Left ventricle myocardium superior (tissue), 1 donor: ENCODE data around the gene NHLH2. TPM values are rescaled to one million over a fixed set of nuclear protein-coding genes. Genes with fewer than 3 reads are reported as not detected.

Source experiments
- ATAC-seq: fragments of 200-7000 bp; cut with Tn5 transposase; one replicate; pipeline ENCODE4 v1.9.1; 2020; ENCODE audit warnings: mild to moderate bottlenecking, moderate library complexity
- DNase-seq: peaks from one replicate; pipeline ENCODE4 v3.0.0-alpha.2; 2020
- intact Hi-C: fragments of 100-400 bp; cut with micrococcal nuclease; formaldehyde crosslinking; loops from one replicate; pipeline ENCODE4 v1.11.0; 2022
- long read RNA-seq: library from polyadenylated mRNA; unstranded; transcript quantifications from one replicate; pipeline ENCODE4 v2.0.0, GENCODE V29; 2021
- total RNA-seq: library from RNA; stranded (reverse); fragmentation: NEBNext Ultra II Directional; extraction: Animal tissue kit (Norgen Biotek cat#: 25700); gene quantifications from one replicate; pipeline ENCODE4 v1.2.1, GENCODE V29; 2021
- donor health status: DM: no; HTN: yes; CAD: no; lungs with severe emphysema.

The NHLH2 gene
- total RNA-seq, result not detected
- long read RNA-seq, result 0 reads

DNA sequence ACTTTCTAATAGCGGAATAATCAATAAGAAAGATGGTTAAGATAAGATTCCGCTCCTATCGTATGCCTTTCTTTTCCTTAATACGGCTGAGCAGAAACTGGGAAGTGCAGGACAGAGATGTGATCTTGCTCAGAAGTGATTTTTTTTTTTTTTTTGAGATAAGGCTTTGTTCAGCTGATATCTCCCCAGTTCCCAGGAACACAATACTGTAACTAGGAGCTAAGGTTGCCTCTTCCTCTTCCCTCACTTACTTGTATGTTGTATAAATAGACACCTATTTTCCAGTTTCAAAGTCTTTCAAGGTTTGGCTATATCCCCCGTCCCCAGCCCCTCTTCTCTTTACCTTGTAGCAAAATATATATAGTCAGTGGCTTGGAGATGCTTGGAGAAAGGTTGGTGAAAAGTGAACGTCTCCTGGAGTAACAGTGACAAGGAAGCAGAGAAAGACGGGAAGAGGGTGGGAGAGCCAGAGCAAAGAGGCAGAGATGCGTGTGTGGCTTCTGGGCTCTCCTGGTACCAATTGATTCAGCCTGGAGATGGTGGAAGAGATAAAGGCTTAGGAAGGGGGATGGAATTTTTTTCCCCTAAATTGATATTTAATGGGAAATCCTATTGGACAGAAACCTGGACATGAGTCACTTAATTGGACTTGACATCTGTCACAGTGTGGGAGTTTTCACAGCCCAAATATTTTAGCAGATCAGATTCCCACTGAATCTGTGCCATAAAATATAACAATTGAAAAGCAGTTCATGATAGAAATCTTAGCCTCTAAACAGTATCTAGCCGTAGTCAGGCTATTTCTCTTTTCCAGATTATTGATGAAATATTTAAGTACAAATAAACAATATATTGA is at the start of gene NHLH2:
Gene NHLH2, minus strand, starts transcription at position 522 of the 856 bp plus-strand sequence. CDS start 2,754 bp downstream, outside the sequence.
- no peak for DNase-seq
- no peak for ATAC-seq
- intact Hi-C loops, result no loop called here

DNA sequence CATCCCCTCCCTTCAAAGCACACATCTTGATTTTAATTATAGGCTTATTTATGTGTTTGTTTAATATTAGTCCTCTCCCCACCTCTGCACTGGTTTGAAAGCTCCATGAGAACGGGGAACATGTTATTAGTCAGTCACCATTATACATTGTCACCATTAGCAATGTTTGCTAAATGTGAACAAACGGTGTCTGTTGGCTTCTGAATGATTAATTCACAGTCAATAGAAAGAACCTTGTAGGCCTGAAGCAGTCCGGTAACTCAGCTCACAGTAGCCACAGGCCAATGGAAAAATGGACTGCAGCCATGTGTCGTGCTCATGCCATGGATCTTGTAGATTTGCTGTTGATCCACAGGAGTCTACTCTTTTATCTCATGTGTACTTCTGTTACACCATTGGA is 49.7 kb upstream of the NHLH2 start:
- ATAC-seq (no peak), DNase-seq (no peak)
- intact Hi-C loops, result no loop called here

DNA sequence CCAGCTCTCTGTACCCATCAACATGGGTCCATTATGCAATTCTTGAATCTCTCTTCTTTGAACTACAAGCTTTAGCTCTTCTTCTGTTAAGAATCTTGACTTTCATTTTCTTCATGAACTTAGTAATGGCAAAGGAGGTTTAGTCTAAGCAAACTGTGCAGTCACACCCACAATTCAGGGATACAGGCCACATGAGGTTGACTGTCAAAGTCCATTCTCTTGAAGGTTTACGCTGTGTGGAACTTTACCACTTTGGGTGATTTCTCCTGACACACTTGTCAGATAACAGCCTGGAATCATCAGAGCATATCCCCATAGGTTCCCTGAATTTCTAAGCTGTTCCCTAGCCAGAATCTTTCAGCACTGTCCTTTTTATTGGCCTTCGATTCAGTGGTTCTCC is 48.0 kb upstream of the NHLH2 start:
- no peak for ATAC-seq
- no peak for DNase-seq
- intact Hi-C loops, result loop anchor here (10.0 kb wide), 1 partner anchor 64 kb away; no protein-coding TSS in a partner anchor

DNA sequence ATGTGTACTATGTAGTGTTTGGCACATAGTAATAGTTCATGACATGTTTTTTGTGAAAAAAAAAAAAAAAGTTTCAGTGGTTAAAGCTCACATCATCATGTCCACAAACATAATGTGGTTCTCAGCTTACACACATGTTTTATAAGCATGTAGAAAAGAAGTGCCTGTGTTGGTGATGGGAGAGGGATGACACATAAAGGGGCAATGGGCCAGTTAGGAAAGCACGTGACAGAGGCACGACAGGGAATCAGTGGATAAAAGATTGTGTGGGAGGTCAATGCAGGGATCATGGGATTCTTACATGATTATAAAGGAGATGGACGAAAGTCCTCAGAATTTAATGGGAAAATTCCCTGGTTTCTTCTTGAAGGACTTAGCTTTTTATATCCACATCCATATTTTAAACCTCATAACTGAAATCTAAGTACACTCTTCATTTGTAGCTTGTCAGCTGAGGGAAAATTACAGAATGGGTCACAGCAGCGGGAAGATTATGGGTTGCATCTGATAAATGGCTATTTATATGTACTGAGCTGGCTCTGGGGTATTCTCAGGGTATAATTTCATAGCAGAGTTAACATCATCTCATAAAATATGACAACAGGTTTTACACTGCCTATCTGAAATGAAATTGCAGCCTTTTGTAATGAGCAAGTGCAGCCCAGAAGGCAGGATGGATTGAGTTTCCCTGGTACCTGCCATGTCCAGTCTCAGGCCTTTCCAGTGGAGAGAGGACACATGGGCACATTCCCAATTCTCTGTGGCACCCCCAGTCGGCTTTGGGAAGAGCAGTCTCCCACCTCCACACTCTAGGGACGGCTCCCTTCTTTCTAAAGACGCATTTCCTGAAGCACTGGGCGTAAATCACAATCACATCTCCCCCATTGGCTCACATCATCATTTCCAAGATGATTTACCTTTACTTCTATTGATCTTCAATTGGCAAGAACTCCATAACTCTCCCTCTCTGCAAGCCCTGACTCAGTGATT is 42.3 kb upstream of the NHLH2 start:
- no peak for ATAC-seq
- no peak for DNase-seq
- intact Hi-C loops, result loop anchor here (10.0 kb wide), 1 partner anchor 58 kb away; no protein-coding TSS in a partner anchor

DNA sequence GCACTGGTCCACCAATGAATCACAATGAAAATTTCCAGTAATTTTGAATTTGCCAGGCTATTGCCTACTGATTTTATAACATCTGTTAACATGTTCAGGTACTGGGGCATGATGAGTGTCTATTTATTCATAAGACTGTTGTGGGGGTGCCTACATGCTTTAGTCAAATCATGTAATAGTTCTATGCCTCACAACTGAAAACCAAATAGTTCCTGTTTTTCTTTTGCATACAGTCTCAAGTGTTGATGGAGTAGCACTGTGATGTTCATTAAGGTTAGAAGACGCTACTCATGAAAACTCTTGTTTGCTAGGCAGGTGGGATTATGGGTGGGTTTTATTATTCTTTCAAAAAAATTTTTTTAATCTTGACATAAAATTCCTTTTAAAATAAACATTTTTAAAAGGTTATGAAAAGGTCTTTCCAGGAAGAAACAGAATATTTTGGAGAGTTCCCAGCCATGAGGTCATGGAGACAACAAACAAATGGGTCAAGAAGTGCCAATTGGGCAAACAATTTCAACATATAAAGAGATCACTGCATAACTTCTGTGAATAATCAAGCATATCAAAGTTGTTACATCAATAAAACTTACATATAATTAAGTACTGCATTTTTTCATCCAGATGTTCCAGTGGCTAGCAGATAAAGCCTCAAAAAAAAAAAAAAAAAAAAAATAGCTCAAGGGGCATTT is 40.2 kb upstream of the NHLH2 start:
- ATAC-seq (no peak), DNase-seq (no peak)
- intact Hi-C loops, result loop anchor here (10.0 kb wide), 1 partner anchor 56 kb away; no protein-coding TSS in a partner anchor

DNA sequence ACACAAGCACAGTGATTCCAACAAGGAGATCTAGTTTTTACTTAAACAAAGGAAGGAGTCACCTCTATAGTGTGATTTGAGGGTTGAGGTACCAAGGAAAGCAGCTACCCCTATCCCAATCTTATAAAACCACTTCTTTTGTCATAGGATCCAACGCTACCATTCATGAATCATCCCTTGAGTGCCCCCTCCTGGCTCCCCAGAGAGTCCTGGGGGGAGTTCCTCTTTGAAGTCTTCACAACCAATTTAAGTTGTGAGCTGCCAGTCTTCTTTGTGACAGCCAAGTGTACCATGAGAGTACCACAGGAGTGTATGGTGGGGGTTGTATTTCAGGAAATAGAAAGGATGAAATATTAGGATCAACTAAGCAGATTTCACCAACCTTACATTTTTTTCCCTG is 39.1 kb upstream of the NHLH2 start:
- no peak for ATAC-seq
- intact Hi-C loops, result loop anchor here (10.0 kb wide), 1 partner anchor 55 kb away; no protein-coding TSS in a partner anchor
- DNase-seq, result no peak

DNA sequence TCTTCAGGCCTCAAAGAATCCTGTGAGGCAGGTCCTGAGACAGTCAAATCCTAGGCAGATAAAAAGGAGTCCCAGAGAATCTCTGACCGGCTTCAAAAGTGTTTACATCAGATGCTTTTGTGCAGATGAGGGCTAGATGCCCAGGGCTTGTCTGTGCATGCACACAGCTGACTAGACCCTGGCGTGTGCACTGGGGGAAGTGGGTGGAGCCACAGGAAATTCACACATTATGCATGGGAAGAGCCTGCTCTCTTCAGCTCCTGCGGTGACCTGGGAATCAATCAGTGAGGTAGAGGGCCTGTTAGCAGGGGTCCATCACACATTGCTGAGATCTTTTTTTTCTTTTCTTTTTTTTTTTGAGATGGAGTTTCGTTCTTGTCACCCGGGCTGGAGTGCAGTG is 36.6 kb upstream of the NHLH2 start:
- intact Hi-C loops, result no loop called here
- ATAC-seq (no peak), DNase-seq (no peak)

DNA sequence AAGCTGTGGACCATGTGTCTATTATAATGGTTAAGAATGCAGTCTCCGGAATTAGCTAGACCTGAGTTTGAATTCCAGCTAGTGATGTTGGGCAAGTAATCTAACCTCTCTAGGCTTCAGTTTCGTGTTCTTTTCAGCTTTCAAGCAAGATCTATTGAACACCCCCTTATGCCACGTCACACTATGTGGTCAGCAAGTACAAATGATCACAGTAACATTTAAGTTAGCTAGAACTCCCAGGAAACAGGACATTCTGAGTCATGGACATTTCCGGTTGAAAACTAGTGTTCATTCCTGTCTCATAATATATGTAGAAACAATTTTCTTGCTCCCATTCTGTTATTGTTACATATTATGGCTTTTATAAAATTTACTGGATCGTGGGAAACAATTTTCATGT is 34.0 kb upstream of the NHLH2 start:
- no peak for ATAC-seq
- no peak for DNase-seq
- intact Hi-C loops, result no loop called here

DNA sequence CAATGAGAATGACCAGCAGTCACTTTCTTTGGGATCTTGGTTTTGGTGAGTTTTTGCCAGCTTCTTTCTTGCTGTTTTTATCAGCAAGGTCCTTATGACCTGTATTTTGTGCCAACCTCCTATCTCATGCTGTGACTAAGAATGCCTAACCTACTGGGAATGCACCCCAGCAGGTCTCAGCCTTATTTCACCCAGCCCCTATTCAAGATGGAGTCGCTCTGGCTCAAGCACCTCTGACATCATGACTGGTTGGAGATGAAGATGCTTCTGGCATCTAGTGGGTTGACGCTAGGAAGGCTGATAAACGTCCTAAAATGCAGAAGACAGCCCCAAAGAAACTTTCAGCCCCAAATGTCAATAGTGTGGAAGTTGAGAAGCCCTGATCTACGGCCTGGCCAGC is 33.6 kb upstream of the NHLH2 start:
- no peak for ATAC-seq
- intact Hi-C loops, result no loop called here
- DNase-seq, result no peak

DNA sequence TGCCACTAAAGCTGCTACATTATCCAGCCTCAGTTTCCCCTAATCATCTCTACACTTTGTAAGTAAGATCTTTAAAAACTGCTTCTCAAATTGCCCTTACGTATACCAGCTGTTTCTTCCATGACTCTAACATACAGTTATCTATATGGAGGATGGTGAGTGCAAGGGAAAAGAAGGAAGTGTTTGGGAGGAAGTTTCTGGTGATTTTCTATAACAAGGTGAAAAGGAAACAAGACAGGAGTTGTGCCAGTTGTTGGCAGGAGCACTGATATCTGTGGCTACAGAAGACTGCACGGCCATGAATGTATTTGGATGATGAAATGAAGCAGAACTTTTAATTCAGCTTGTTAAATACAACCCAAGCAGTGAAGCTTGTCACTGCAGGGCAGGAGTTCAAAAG is 32.3 kb upstream of the NHLH2 start:
- ATAC-seq, result no peak
- intact Hi-C loops, result no loop called here
- no peak for DNase-seq

DNA sequence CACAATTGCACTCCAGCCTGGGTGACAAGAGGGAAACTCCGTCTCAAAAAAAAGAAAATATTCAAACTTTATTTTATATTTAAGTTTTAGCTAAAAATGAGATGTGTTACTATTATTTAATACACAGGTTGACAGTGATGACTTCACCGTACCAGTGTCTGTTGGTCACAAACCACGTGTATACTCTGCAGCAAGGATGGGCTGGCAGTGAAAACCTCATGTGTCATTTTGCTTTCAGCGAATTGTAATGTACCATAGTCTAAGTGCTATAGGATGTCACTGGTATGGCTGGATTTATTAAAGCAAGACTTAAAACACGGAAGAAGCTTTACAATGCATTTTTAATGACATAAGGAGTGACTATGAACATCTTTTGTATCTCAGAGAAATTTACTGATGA is 28.1 kb upstream of the NHLH2 start:
- no peak for ATAC-seq
- intact Hi-C loops, result no loop called here
- DNase-seq, result no peak

DNA sequence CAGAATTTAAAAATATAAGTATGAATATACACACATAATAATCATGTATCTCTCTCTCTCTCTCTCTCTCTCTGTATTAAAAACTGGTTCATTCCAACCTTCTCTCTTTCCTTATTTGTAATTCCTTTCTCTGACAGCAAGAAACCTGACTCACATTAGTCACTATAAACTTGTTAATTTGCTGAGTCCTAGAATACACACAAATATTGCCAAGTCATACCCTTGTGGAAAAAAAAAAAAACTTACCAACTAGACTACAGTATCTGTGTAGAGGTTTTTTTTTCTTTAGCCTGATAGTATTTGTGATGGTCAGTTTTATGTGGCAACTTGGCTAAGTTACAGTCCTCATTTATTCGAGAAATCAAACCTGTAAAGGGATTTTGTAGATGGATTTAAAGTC is 26.3 kb upstream of the NHLH2 start:
- ATAC-seq (no peak), DNase-seq (no peak)
- intact Hi-C loops, result no loop called here

DNA sequence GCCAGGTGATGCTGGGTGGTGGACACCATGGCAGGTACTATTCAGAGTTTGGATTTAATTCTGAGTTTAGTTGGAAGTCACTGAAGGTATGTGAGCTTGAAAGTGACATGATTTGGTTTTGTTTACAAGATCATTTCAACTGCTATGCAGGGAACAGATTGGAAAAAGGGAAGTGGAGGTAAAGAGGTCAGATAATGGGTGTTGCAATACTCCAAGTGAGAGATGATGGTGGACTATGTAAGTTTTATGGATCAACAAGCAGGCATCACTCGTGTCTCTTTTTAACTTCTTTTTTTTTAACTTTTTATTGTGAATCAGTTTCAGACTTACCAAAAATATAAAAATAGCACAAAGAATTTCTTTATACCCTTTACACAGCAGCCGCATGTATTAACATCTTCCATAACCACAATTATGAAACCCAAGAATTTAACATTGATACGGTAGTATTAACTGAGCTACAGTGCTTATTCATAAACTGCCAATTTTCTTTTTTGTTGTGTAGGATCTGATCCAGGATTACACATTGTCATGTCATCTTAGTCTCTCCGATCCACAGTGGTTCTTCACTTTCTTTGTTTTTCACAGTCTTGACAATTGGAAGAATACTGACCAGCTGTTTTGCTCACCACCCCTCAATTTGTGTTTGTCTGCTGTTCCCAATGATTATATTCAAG is 24.9 kb upstream of the NHLH2 start:
- DNase-seq (no peak), ATAC-seq (no peak)
- intact Hi-C loops, result no loop called here

DNA sequence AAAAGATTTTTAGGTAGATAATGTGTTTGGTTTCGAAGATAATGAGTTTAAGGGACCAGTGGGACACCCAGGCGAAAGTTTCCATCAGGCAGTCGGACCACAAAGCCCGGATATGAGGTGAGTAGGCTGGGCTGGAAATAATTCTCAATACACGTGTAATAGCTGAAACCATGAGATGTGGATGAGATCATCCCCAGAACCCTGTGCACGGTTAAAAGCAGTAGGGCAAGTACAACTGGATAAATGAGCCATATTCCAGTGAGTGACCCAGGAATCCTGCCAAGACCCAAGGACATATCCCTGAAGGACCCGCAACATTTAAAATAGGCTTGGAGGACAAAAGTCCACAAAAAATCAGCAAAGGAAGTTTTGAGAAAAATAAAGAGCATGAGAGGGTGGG is 21.5 kb upstream of the NHLH2 start:
- intact Hi-C loops, result no loop called here
- ATAC-seq (no peak), DNase-seq (no peak)

DNA sequence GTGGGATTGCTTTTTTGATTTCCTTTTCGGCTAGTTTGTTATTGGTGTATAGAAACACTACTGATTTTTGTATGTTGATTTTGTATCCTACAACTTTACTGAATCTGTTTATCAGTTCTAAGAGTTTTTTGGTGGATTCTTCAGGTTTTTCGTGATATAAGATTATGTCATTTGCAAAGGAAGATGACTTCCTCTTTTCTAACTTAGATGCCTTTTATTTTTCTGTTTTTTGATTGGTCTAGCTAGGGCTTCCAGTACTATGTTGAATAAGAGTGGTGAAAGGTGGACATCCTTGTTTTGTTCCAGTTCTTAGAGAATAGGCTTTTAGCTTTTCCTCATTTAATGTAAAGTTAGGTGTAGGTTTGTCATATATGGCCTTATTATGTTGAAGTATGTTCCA is 13.1 kb upstream of the NHLH2 start:
- DNase-seq (no peak), ATAC-seq (no peak)
- intact Hi-C loops, result no loop called here

DNA sequence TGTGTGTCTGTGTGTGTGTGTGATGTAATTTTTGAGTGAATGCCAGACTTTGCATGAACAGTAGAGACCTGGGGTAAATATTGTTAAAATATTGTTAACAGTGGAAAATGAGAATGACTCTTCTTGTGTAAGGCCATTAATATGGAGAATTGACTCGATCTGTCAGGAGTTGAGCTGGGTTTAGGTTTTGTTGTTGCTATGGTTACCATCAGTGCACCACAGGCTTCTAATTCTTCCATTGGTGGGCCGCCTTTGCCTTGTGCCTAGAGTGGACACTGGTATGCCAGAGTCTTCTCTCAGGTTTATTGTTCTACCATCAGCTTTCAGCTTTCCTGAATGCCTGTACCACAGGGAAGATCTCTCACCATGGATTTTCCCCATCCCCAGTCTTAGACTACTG is 10.0 kb upstream of the NHLH2 start:
- ATAC-seq (no peak), DNase-seq (no peak)
- intact Hi-C loops, result no loop called here

DNA sequence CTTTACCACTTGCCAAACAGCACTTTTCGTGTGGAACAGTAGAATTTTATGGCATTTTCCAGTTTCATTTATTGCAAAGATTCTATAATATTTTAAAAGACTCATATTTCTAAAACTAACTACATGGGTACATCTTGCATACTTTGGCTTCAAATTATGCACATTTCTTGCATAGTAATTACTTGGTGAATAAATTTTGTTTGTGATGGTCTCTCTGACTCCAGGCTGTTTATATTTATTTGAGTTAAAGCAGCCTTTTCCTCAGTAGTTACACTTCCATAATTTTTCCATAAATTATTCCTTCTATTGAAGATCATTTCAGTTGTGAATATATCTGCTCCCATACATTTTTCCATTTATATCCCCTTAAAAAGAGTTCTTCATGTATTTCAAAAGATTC is 6.9 kb upstream of the NHLH2 start:
- DNase-seq (no peak), ATAC-seq (no peak)
- intact Hi-C loops, result no loop called here

DNA sequence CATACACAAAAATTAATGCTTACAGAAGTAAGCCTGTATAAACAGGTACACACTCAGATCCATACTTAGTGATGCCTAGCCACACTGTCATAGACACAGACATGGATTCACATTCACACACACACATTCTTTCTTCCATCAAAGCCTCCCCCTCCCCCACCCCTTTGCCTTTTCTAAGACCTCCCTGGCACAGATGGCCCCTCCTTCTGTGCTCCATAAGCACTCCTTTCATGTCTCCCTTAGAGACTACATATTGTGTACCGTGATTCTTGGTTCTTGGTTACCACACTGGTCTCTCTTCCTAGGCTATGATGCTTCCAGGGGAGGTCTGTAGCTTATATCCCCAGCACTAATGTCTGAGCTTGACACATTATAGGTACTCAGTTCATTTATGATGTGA is 2.0 kb upstream of the NHLH2 start:
- no peak for DNase-seq
- intact Hi-C loops, result no loop called here
- ATAC-seq, result no peak

DNA sequence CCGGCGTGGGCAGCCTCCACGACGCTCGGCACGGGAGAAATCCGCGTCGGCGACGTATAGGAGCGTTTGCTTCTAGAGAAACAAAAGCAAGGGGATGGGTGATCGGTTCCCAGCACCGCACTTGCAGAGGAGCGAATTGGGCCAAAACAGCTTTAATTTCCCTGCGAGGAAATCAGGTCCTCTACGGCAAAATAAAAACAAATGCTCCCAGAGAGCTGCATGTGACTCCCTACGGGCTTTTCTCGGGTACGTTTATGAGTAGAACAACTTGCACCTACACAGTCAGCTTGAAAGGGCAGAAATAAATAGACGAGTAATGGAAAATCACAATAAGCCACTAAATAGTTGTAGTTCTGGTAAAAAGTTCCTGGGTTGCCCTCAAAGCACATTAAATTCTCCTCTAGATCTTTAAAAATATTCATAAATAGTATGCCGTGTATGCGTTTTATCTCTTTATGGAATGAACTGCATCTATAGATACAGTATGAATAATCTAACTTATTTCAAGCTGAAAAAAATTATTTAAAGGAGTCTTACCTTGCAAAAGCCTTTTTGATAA is 1.2 kb downstream of the NHLH2 start:
- ATAC-seq (no peak), DNase-seq (no peak)
- intact Hi-C loops, result no loop called here
